HG02571 (cell line): ENCODE measurements around the gene FAM131A.

Experiments used
- ATAC-seq: cut with Tn5 transposase; IDR thresholded peaks from one replicate; pipeline ENCODE4 v1.9.1; 2021; ENCODE audit warnings: mild to moderate bottlenecking, moderate library complexity; ENCODE audit not compliant: unreplicated experiment

The FAM131A gene

GRCh38 chr3:184389384-184389783 lies 52.0 kb downstream of the FAM131A start:
- ATAC-seq = no peak

GRCh38 chr3:184389935-184390528 lies 52.6 kb downstream of the FAM131A start:
- ATAC-seq = no peak

GRCh38 chr3:184391266-184391665 lies 53.9 kb downstream of the FAM131A start:
- no peak for ATAC-seq

GRCh38 chr3:184395320-184395660 lies 57.9 kb downstream of the FAM131A start:
- no peak for ATAC-seq
